WTC11 (cell line): ENCODE results near the gene PCSK5. TPM values are rescaled to one million over a fixed set of nuclear protein-coding genes. Genes with fewer than 3 reads are reported as not detected.

Experiments
- ATAC-seq: fragments of 200-7000 bp; cut with Tn5 transposase; 2 replicates; pipeline ENCODE4 v1.10.0; 2021; ENCODE audit warnings: mild to moderate bottlenecking, moderate library complexity
- CTCF ChIA-PET: fragments of 300-600 bp; sonication (Branson Sonifier 250); formaldehyde crosslinking; loops from one replicate; lab custom pipeline; 2021; ENCODE audit warnings: antibody characterized with exemption; lab: Charles Lee
- POLR2A ChIA-PET: fragments of 350-600 bp; sonication (Branson Sonifier 250); formaldehyde crosslinking; loops from one replicate; lab custom pipeline; 2021; ENCODE audit warnings: antibody characterized with exemption; lab: Charles Lee
- DNase-seq: peaks from one replicate; pipeline ENCODE4 v3.0.0; 2021; ENCODE audit warnings: low spot score
- H3K27ac Mint-ChIP-seq: 2 replicates; pipeline ENCODE4 v1.8.0; 2021; ENCODE audit warnings: mixed read lengths
- H3K27me3 Mint-ChIP-seq: 2 replicates; pipeline ENCODE4 v1.8.0; 2021; ENCODE audit warnings: low read depth, mild to moderate bottlenecking, moderate library complexity, mixed read lengths
- H3K36me3 Mint-ChIP-seq: 2 replicates; pipeline ENCODE4 v1.8.0; 2021; ENCODE audit warnings: mixed read lengths
- H3K4me1 Mint-ChIP-seq: 2 replicates; pipeline ENCODE4 v1.8.0; 2022; ENCODE audit warnings: mixed read lengths
- H3K4me3 Mint-ChIP-seq: 2 replicates; pipeline ENCODE4 v1.8.0; 2021; ENCODE audit warnings: mild to moderate bottlenecking, moderate library complexity, mixed read lengths
- H3K9me3 Mint-ChIP-seq: 2 replicates; pipeline ENCODE4 v1.8.0; 2021; ENCODE audit warnings: mixed read lengths
- E2F4 ChIP-seq: sonication (generic); formaldehyde crosslinking; IDR thresholded peaks from 2 replicates; pipeline ENCODE4 v1.8.1; 2022; ENCODE audit warnings: low read depth, mild to moderate bottlenecking, moderate library complexity, missing genetic modification reagents, borderline replicate concordance
- GTF2I ChIP-seq: fragments of 250-450 bp; sonication (Bioruptor Pico); conservative IDR thresholded peaks from 2 replicates; pipeline ENCODE4 v1.4.0; 2021; ENCODE audit warnings: mild to moderate bottlenecking
- JAZF1 ChIP-seq: fragments of 250-450 bp; sonication (Bioruptor Pico); IDR thresholded peaks from 2 replicates; pipeline ENCODE4 v1.9.0; 2021; ENCODE audit warnings: moderate library complexity, mild to moderate bottlenecking, inconsistent platforms
- MAX ChIP-seq: sonication (generic); formaldehyde crosslinking; IDR thresholded peaks from 2 replicates; pipeline ENCODE4 v1.8.0; 2022; ENCODE audit warnings: mild to moderate bottlenecking, missing genetic modification reagents
- MYBL2 ChIP-seq: sonication (generic); formaldehyde crosslinking; IDR thresholded peaks from 2 replicates; pipeline ENCODE4 v1.8.1; 2023; ENCODE audit warnings: mild to moderate bottlenecking, moderate library complexity, missing genetic modification reagents
- PRRX2 ChIP-seq: fragments of 250-450 bp; sonication (Bioruptor Pico); IDR thresholded peaks from 2 replicates; pipeline ENCODE4 v1.8.0; 2021; ENCODE audit warnings: mild to moderate bottlenecking
- RELA ChIP-seq: sonication (generic); formaldehyde crosslinking; IDR thresholded peaks from 2 replicates; pipeline ENCODE4 v1.8.1; 2022; ENCODE audit warnings: missing genetic modification reagents, mild to moderate bottlenecking, borderline replicate concordance
- SMAD3 ChIP-seq: sonication (generic); formaldehyde crosslinking; IDR thresholded peaks from 2 replicates; pipeline ENCODE4 v1.8.0; 2022; ENCODE audit warnings: missing genetic modification reagents, mild to moderate bottlenecking, borderline replicate concordance
- SOX15 ChIP-seq: fragments of 250-450 bp; sonication (Bioruptor Pico); IDR thresholded peaks from 2 replicates; pipeline ENCODE4 v1.9.0; 2021; ENCODE audit warnings: mild to moderate bottlenecking
- USF1 ChIP-seq: sonication (generic); formaldehyde crosslinking; IDR thresholded peaks from 2 replicates; pipeline ENCODE4 v1.8.0; 2022; ENCODE audit warnings: mild to moderate bottlenecking, missing genetic modification reagents
- ZNF121 ChIP-seq: sonication (generic); formaldehyde crosslinking; IDR thresholded peaks from 2 replicates; pipeline ENCODE4 v1.8.0; 2023; ENCODE audit warnings: missing genetic modification reagents
- ZNF138 ChIP-seq: sonication (generic); formaldehyde crosslinking; conservative IDR thresholded peaks from 2 replicates; pipeline ENCODE4 v1.8.1; 2022; ENCODE audit warnings: mild to moderate bottlenecking, moderate library complexity, missing genetic modification reagents
- ZNF317 ChIP-seq: sonication (generic); formaldehyde crosslinking; IDR thresholded peaks from 2 replicates; pipeline ENCODE4 v1.8.1; 2023; ENCODE audit warnings: low read depth, mild to moderate bottlenecking, moderate library complexity, missing genetic modification reagents, borderline replicate concordance
- ZNF512 ChIP-seq: sonication (generic); formaldehyde crosslinking; IDR thresholded peaks from 2 replicates; pipeline ENCODE4 v1.8.1; 2022; ENCODE audit warnings: missing genetic modification reagents, borderline replicate concordance
- total RNA-seq: library from RNA; stranded (reverse); gene quantifications from 3 replicates; pipeline ENCODE4 v1.2.3, GENCODE V29; 2021
- TF ChIP-seq, protein P1 (sequence below): sonication (generic); formaldehyde crosslinking; IDR thresholded peaks from 2 replicates; pipeline ENCODE4 v1.8.0; 2023; ENCODE audit warnings: missing genetic modification reagents
- TF ChIP-seq, protein P2 (sequence below): fragments of 250-450 bp; sonication (Bioruptor Pico); IDR thresholded peaks from 2 replicates; pipeline ENCODE4 v1.8.0; 2021; ENCODE audit warnings: mild to moderate bottlenecking
- TF ChIP-seq, protein P3 (sequence below): sonication (generic); formaldehyde crosslinking; IDR thresholded peaks from 2 replicates; pipeline ENCODE4 v1.8.0; 2022; ENCODE audit warnings: mild to moderate bottlenecking, missing genetic modification reagents
- TF ChIP-seq, protein P4 (sequence below): sonication (generic); formaldehyde crosslinking; conservative IDR thresholded peaks from 2 replicates; pipeline ENCODE4 v1.8.1; 2023; ENCODE audit warnings: mild to moderate bottlenecking, low read depth, missing genetic modification reagents, moderate library complexity
- TF ChIP-seq, protein P5 (sequence below): sonication (generic); formaldehyde crosslinking; IDR thresholded peaks from 2 replicates; pipeline ENCODE4 v1.8.1; 2022; ENCODE audit warnings: mild to moderate bottlenecking, moderate library complexity, missing genetic modification reagents
- TF ChIP-seq, protein P6 (sequence below): sonication (generic); formaldehyde crosslinking; IDR thresholded peaks from 2 replicates; pipeline ENCODE4 v1.8.1; 2022; ENCODE audit warnings: low read depth, missing genetic modification reagents, borderline replicate concordance

The PCSK5 gene
- total RNA-seq, 1 experiment from 2014 or later: 30.6 TPM

DNA sequence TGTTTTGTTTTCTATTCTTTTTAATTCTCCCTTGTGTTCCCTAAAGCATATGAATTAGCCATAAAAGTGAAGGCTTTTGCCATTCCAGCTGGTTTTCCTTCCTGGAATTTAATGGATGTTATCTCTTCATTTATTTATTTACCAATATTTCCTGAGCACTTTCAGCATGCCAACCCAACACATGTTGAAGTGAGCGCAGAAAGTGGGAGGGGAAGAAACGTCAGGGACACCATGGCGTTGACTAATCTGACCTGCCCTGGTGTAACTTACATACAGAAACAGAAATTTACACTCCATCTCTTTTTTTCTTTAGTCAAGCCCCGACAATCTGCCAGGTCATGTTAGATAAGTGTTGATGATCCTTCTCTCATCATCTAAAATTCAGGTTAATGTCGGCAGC is 247.5 kb downstream of the PCSK5 start (continued):
- no peak for TF ChIP-seq PRRX2
- no peak for TF ChIP-seq ZNF121 (CRISPR knock-in tag)

DNA sequence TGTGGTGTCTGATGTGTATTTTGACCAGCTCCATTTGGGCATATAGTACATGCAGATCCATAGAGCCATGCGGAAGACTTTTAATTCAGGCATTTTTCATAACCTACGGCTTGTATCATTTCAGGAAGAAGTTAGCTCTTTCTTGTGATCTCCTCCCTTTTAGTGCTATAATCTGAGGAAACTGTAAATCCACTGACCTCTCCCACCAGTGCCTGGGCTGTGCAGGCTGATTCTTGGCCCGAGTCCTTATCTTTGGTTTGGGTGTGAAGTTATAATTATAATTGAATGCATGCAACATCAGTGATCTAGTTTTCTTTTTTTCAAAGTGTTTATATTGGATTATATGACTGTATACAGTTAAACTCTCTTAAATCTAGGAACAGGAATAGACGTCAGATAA is 247.9 kb downstream of the PCSK5 start:
- H3K4me3 Mint-ChIP-seq: no peak overlapping the region
- DNase-seq (no peak), ATAC-seq (no peak)
- ChIA-PET POLR2A (no interaction called here), CTCF (no interaction called here)
- peaks cover 18% of the 10 kb centered on the region for H3K4me1 Mint-ChIP-seq
- H3K9me3 Mint-ChIP-seq: no peaks in the 10 kb centered on the region
- no peaks in the 10 kb centered on the region for H3K27me3 Mint-ChIP-seq
- no peak overlapping the region for H3K27ac Mint-ChIP-seq
- H3K36me3 Mint-ChIP-seq: no peaks in the 10 kb centered on the region
- no peak for TF ChIP-seq USF1 (CRISPR knock-in tag)
- TF ChIP-seq MAX: no peak
- TF ChIP-seq SMAD3 (CRISPR knock-in tag): no peak
- no peak for TF ChIP-seq JAZF1
- TF ChIP-seq, protein P1, sequence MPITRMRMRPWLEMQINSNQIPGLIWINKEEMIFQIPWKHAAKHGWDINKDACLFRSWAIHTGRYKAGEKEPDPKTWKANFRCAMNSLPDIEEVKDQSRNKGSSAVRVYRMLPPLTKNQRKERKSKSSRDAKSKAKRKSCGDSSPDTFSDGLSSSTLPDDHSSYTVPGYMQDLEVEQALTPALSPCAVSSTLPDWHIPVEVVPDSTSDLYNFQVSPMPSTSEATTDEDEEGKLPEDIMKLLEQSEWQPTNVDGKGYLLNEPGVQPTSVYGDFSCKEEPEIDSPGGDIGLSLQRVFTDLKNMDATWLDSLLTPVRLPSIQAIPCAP (CRISPR knock-in tag): no peak
- TF ChIP-seq ZNF512 (CRISPR knock-in tag): no peak
- no peak for TF ChIP-seq MYBL2 (CRISPR knock-in tag)
- TF ChIP-seq, protein P2, sequence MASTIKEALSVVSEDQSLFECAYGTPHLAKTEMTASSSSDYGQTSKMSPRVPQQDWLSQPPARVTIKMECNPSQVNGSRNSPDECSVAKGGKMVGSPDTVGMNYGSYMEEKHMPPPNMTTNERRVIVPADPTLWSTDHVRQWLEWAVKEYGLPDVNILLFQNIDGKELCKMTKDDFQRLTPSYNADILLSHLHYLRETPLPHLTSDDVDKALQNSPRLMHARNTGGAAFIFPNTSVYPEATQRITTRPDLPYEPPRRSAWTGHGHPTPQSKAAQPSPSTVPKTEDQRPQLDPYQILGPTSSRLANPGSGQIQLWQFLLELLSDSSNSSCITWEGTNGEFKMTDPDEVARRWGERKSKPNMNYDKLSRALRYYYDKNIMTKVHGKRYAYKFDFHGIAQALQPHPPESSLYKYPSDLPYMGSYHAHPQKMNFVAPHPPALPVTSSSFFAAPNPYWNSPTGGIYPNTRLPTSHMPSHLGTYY (CRISPR knock-in tag): no peak
- TF ChIP-seq RELA (CRISPR knock-in tag): no peak
- TF ChIP-seq GTF2I (CRISPR knock-in tag): no peak
- no peak for TF ChIP-seq ZNF317 (CRISPR knock-in tag)
- TF ChIP-seq E2F4 (CRISPR knock-in tag): no peak
- TF ChIP-seq, protein P3, sequence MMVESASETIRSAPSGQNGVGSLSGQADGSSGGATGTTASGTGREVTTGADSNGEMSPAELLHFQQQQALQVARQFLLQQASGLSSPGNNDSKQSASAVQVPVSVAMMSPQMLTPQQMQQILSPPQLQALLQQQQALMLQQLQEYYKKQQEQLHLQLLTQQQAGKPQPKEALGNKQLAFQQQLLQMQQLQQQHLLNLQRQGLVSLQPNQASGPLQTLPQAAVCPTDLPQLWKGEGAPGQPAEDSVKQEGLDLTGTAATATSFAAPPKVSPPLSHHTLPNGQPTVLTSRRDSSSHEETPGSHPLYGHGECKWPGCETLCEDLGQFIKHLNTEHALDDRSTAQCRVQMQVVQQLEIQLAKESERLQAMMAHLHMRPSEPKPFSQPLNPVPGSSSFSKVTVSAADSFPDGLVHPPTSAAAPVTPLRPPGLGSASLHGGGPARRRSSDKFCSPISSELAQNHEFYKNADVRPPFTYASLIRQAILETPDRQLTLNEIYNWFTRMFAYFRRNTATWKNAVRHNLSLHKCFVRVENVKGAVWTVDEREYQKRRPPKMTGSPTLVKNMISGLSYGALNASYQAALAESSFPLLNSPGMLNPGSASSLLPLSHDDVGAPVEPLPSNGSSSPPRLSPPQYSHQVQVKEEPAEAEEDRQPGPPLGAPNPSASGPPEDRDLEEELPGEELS (CRISPR knock-in tag): no peak
- no peak for TF ChIP-seq SOX15
- TF ChIP-seq, protein P4, sequence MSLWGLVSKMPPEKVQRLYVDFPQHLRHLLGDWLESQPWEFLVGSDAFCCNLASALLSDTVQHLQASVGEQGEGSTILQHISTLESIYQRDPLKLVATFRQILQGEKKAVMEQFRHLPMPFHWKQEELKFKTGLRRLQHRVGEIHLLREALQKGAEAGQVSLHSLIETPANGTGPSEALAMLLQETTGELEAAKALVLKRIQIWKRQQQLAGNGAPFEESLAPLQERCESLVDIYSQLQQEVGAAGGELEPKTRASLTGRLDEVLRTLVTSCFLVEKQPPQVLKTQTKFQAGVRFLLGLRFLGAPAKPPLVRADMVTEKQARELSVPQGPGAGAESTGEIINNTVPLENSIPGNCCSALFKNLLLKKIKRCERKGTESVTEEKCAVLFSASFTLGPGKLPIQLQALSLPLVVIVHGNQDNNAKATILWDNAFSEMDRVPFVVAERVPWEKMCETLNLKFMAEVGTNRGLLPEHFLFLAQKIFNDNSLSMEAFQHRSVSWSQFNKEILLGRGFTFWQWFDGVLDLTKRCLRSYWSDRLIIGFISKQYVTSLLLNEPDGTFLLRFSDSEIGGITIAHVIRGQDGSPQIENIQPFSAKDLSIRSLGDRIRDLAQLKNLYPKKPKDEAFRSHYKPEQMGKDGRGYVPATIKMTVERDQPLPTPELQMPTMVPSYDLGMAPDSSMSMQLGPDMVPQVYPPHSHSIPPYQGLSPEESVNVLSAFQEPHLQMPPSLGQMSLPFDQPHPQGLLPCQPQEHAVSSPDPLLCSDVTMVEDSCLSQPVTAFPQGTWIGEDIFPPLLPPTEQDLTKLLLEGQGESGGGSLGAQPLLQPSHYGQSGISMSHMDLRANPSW (CRISPR knock-in tag): no peak
- TF ChIP-seq, protein P5, sequence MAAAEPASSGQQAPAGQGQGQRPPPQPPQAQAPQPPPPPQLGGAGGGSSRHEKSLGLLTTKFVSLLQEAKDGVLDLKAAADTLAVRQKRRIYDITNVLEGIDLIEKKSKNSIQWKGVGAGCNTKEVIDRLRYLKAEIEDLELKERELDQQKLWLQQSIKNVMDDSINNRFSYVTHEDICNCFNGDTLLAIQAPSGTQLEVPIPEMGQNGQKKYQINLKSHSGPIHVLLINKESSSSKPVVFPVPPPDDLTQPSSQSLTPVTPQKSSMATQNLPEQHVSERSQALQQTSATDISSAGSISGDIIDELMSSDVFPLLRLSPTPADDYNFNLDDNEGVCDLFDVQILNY (CRISPR knock-in tag): no peak
- TF ChIP-seq, protein P6, sequence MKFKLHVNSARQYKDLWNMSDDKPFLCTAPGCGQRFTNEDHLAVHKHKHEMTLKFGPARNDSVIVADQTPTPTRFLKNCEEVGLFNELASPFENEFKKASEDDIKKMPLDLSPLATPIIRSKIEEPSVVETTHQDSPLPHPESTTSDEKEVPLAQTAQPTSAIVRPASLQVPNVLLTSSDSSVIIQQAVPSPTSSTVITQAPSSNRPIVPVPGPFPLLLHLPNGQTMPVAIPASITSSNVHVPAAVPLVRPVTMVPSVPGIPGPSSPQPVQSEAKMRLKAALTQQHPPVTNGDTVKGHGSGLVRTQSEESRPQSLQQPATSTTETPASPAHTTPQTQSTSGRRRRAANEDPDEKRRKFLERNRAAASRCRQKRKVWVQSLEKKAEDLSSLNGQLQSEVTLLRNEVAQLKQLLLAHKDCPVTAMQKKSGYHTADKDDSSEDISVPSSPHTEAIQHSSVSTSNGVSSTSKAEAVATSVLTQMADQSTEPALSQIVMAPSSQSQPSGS (CRISPR knock-in tag): no peak
- no peak for TF ChIP-seq ZNF138 (CRISPR knock-in tag)
